ENCODE data around the gene ATP1A2. TPM values are rescaled to one million over a fixed set of nuclear protein-coding genes. Genes with fewer than 3 reads are reported as not detected.

ATP1A2 gene
- total and polyA plus RNA-seq, 2 donors (not counting 1 experiment from before 2014, with no cell fraction given), result not detected

GRCh38 chr1:160093624-160094290, 21.8 kb upstream of the ATP1A2 start:
- intact Hi-C loops (cut with micrococcal nuclease), result loop anchor here (10.0 kb wide), 1 partner anchor 1301 kb away; no protein-coding TSS in a partner anchor
- no peak overlapping the region for H3K9ac ChIP-seq (ENCODE audit: low read length)

More at GRCh38 chr1:160093624-160094290, 21.8 kb upstream of the ATP1A2 start:
- ATAC-seq (ENCODE audit: low read depth) (no peak), DNase-seq (no peak)
- Mint-ChIP-seq H3K4me1 (peaks cover 23% of the 10 kb centered on the region), H3K27me3 (no peaks in the 10 kb centered on the region), H3K4me3 (no peak overlapping the region), H3K27ac (no peak overlapping the region), H3K9me3 (ENCODE audit: insufficient read depth) (no peaks in the 10 kb centered on the region)
- Histone ChIP-seq H3K27ac (ENCODE audit: low read length in 2 of 2) (no peak overlapping the region), H3K79me2 (ENCODE audit: control insufficient read depth, insufficient read depth, low read length) (peaks cover 36% of the 10 kb centered on the region), H3K4me2 (replicated peaks; ENCODE audit: low read depth, low read length, poor library complexity, severe bottlenecking) (no peak overlapping the region), H3K4me1 (ENCODE audit: control insufficient read depth in 2 of 2, insufficient read depth in 2 of 2, low read length in 2 of 2) (peaks cover 18 to 23% of the 10 kb centered on the region in 2 donors), H2AFZ (ENCODE audit: insufficient read depth, low read depth, low read length, poor library complexity, severe bottlenecking) (no peak overlapping the region), H3K27me3 (replicated peaks in 1 of 4; ENCODE audit: control extremely low read depth in 1 of 4, control insufficient read depth in 3 of 4, insufficient read depth in 4 of 4, low read length in 3 of 4) (no peaks in the 10 kb centered on the region), H3K4me3 (ENCODE audit: control extremely low read depth in 1 of 5, extremely low read depth in 1 of 5, insufficient read depth in 1 of 5, low read depth in 2 of 5, low read length in 4 of 5) (no peak overlapping the region), H3K36me3 (replicated peaks in 1 of 2; ENCODE audit: control extremely low read depth in 1 of 2, control insufficient read depth in 1 of 2, extremely low read depth in 1 of 2, insufficient read depth in 2 of 2, low read length in 1 of 2) (peaks cover 3 to 65% of the 10 kb centered on the region in 2 experiments), H4K20me1 (ENCODE audit: control insufficient read depth, insufficient read depth, low read length, poor library complexity, severe bottlenecking) (peaks cover 69% of the 10 kb centered on the region), H3K9me3 (ENCODE audit: control extremely low read depth in 1 of 3, control insufficient read depth in 2 of 3, insufficient read depth in 1 of 3, low read length in 2 of 3) (no peaks in the 10 kb centered on the region)
- TF ChIP-seq EZH2 (IDR thresholded peaks at IDR 0.05; ENCODE audit: borderline replicate concordance, insufficient read depth, low read depth, low read length, poor library complexity, severe bottlenecking) (no peak), CTCF (IDR thresholded peaks at IDR 0.05) (no peak)
- ChIA-PET CTCF (interaction anchor here (0.6 to 6.5 kb wide), 3 partner anchors 8 to 163 kb away, joined by 3 to 60 read pairs (median 3); no protein-coding TSS in a partner anchor), POLR2A (no interaction called here)
- 94% methylated on average over 21 of the region's 21 CpGs for WGBS (ENCODE audit: insufficient coverage)
